Measurements from ENCODE around the gene GTF3C2. TPM values are rescaled to one million over a fixed set of nuclear protein-coding genes. Genes with fewer than 3 reads are reported as not detected.

GTF3C2 gene
- total RNA-seq, result 10 to 100 TPM; 30.6 to 60.4 (median 47.2) TPM
- polyA plus RNA-seq, result 10 to 100 TPM; 52.3 to 73.9 (median 60.9) TPM
- long read RNA-seq, donor 1, partial matches to known transcripts, result 5 of 9 reads
- long read RNA-seq, donor 1, other reads (novel, unspliced or antisense), result 0 of 9 reads
- long read RNA-seq, donor 2, partial matches to known transcripts, result 0 of 1 reads
- long read RNA-seq, donor 2, other reads (novel, unspliced or antisense), result 0 of 1 reads
- long read RNA-seq, donor 3, result 0 reads
- long read RNA-seq, donor 4, partial matches to known transcripts, result 0 of 8 reads
- long read RNA-seq, donor 4, other reads (novel, unspliced or antisense), result 7 of 8 reads
- long read RNA-seq, donor 5, transcript GTF3C2-201 (19 exons, 3,882 nt), result major isoform, 14 of 33 reads
- long read RNA-seq, donor 5, partial matches to known transcripts, result 9 of 33 reads
- long read RNA-seq, donor 5, other reads (novel, unspliced or antisense), result 10 of 33 reads
- long read RNA-seq, donor 6, partial matches to known transcripts, result 1 of 6 reads
- long read RNA-seq, donor 6, other reads (novel, unspliced or antisense), result 1 of 6 reads
- long read RNA-seq, donor 7, partial matches to known transcripts, result 0 of 2 reads
- long read RNA-seq, donor 7, other reads (novel, unspliced or antisense), result 0 of 2 reads
- long read RNA-seq, donor 8, partial matches to known transcripts, result 0 of 3 reads
- long read RNA-seq, donor 8, other reads (novel, unspliced or antisense), result 0 of 3 reads
- long read RNA-seq, donor 9, partial matches to known transcripts, result 7 of 7 reads
- long read RNA-seq, donor 9, other reads (novel, unspliced or antisense), result 0 of 7 reads
- long read RNA-seq, donor 10, partial matches to known transcripts, result 0 of 1 reads
- long read RNA-seq, donor 10, other reads (novel, unspliced or antisense), result 0 of 1 reads

- Histone ChIP-seq H3K36me3 (replicated peaks in 1 of 2) (no peaks in the 10 kb centered on the region), H3K4me1 (replicated peaks in 1 of 2) (peaks cover 34 to 39% of the 10 kb centered on the region in 2 donors), H3K27me3 (no peaks in the 10 kb centered on the region), H3K27ac (peak within 1 kb of the TSS; percentile 87 to 95 (median 90)), H3K9me3 (replicated peaks in 1 of 3) (no peaks in the 10 kb centered on the region), H3K4me3 (peak within 1 kb of the TSS; percentile 69 to 97 (median 88))
- TF ChIP-seq CTCF (IDR thresholded peaks at IDR 0.05) (peak in 2 of 6 experiments; percentile 21 to 38), POLR2A (IDR thresholded peaks at IDR 0.05) (peak in 1 of 2 donors; percentile 2)
- DNase-seq, result peak; percentile 93 to 97 (median 96)
- intact Hi-C loops (cut with DNase I), result no loop called here
- 0% methylated on average over 14 to 67 of the region's 67 CpGs for WGBS, 4 donors
Measured at GRCh38 chr2:27356382-27357181, at the start of gene GTF3C2. Gene GTF3C2 (minus strand): TSS chr2:27356764. CDS start chr2:27343554, 13,210 bp downstream.

GRCh38 chr2:27400348-27401135 is 44.0 kb upstream of the GTF3C2 start:
- WGBS, 4 donors, result 90 to 96% (median 94%) methylated on average over 2 of the region's 2 CpGs
- H3K27ac ChIP-seq, result peak overlapping the region in 1 of 5 donors; percentile 39
- H3K9me3 ChIP-seq (replicated peaks in 1 of 3), result no peaks in the 10 kb centered on the region
- intact Hi-C loops (cut with DNase I), result no loop called here
- H3K4me1 ChIP-seq (replicated peaks in 1 of 2), result peaks cover 0 to 20% of the 10 kb centered on the region in 2 donors
- no peak for DNase-seq
- H3K36me3 ChIP-seq (replicated peaks in 1 of 2), result no peaks in the 10 kb centered on the region
- no peaks in the 10 kb centered on the region for H3K27me3 ChIP-seq
- no peak for TF ChIP-seq POLR2A (IDR thresholded peaks at IDR 0.05)
- TF ChIP-seq CTCF (IDR thresholded peaks at IDR 0.05), result no peak
- H3K4me3 ChIP-seq, result no peak overlapping the region

- TF ChIP-seq CTCF (IDR thresholded peaks at IDR 0.05) (no peak), POLR2A (IDR thresholded peaks at IDR 0.05) (no peak)
- Histone ChIP-seq H3K4me1 (replicated peaks in 1 of 2) (peaks cover 0 to 20% of the 10 kb centered on the region in 2 donors), H3K27ac (no peak overlapping the region), H3K9me3 (replicated peaks in 1 of 3) (no peaks in the 10 kb centered on the region), H3K27me3 (no peaks in the 10 kb centered on the region), H3K4me3 (no peak overlapping the region), H3K36me3 (replicated peaks in 1 of 2) (no peaks in the 10 kb centered on the region)
- no peak for DNase-seq
- intact Hi-C loops (cut with DNase I), result no loop called here
- 94 to 98% (median 98%) methylated on average over 5 of the region's 5 CpGs for WGBS, 4 donors
Measured at GRCh38 chr2:27398962-27399361, 42.4 kb upstream of the GTF3C2 start.

All from adrenal gland (tissue), 19 donors.